NCI-H748 (cell line): ENCODE measurements around the gene FTO.

Source experiments
- DNase-seq: peaks from one replicate; lab custom pipeline; 2025; ENCODE audit not compliant: unreplicated experiment; lab: John Stamatoyannopoulos, UW

Gene FTO

GRCh38 chr16:53960050-53960812 lies 256.3 kb downstream of the FTO start:
- no peak for DNase-seq

DNA sequence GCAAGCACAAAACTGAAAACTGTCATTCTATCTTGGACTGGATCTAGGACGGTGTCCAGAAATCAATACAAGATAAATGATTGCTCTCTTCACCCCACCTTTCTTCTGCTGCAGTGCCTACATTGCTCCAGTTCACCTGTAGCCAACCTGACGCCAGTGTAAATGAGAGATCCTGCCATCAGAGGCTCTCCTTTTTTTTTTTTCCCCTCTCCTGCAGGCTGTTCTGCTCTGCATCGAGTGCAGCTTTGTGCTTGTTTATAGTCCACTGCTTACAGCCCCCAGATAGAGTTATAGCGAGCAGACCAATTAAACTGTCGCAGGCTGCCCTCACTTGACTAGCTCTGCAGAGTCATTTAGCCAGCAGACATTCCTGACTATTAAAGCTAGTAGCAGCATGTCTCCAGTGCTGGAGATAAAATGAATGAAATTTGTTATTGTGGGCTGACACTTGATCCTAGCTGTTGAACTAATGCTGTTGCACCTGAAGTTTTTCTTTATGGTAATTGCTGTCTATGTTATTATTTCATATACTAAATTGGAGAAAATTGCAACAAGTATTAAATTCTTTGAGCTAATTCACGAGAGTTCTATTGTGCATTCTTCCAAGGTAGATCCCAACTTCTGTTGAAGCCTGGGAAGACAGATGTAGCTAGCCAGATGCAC lies 257.1 kb downstream of the FTO start:
- DNase-seq: no peak

DNA sequence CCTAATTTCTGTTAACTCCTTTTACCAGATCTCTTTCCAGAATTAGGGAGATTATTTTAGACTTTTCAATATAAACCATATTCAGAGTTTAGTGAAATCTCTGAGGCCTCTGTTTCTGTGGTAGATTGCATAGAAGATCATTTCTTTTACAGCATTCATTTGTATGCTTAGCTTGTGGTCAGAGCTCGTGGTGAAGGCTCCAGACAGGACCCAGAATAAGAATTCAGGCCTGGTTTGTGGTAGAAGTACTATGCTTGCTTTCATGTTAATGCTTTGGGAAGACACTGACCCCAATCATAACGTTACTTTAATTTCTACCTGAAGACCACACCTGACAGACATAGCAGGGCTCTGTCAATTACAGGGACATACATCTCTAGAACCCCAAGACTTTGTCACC lies 258.1 kb downstream of the FTO start:
- no peak for DNase-seq

GRCh38 chr16:53964145-53964790 lies 260.3 kb downstream of the FTO start:
- DNase-seq: no peak

GRCh38 chr16:53966821-53967571 lies 263.0 kb downstream of the FTO start:
- no peak for DNase-seq

GRCh38 chr16:53967572-53967971 lies 263.6 kb downstream of the FTO start:
- no peak for DNase-seq

DNA sequence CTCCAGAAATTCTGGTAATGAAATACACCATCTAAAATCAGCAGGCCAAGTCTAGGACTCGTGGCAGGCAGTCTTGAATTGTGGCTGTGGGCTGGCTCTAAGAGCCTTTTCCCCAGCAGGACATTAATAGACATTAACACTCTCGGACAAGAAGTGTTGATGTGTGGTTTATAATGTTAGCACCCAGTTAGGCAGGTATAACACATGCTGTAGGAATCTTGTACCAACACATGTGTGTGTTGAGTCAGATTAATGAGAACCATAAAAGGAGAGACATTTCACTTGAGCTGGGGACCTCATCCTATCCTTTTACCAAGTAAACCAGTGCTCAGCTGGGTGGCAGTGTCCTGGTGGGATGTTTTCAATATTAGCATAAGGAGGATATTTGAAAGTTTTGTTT lies 264.5 kb downstream of the FTO start:
- DNase-seq: no peak

DNA sequence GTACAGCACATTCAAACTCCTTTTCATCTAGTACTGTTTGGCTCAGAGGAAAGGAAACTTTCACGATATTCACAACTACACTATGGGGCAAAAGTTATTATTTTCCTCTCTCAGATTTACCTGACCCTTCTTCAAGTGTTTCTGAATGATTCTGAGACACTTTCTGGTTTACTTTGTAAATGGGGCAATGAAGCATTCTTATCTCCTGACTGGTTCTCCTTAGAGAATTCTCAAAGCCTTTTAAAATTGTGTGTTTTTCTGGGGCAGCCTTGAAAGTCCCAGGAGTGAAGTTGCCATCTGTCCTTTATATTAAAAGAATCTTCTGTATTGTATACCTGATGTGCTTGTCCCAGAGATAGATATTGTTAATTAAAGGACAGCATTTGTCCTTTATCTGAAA lies 264.9 kb downstream of the FTO start:
- no peak for DNase-seq

DNA sequence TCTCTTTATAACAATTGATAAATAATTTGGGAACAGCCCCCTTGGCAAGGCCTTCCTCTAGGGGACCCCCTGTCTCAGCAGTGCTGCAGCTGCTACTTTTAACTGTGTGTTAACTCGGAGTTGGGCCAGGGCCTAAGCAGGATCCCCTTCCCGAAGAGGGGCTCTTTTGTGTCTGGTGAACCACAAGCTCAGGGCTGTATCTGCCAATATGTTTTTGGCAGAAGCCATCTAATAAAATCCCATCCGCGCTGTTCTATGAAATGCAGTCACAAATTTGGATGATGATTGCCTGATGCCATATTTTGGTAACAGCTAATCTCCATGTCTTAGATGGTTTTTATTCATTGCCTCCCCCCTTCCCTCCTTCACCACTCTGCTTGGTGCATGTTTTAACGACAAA lies 267.7 kb downstream of the FTO start:
- DNase-seq: no peak

DNA sequence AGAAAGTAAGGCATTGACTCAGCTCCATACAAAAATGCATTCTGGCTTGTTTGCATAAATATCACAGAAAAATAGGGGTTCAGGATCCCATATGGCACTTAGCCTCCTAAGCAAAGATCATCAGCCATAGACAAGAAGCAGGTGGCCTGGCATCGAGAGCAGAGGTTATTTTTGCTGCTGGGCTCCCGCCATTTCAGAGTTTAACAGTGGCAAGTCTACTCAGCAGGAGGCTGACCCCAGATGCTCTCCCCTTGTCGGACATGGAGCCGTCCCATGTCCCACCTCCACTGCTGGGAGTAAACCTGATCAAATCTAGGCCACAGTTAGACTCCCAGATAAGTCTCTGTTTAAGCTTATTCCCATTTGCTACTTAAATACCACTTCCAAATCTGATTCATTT lies 269.1 kb downstream of the FTO start:
- no peak for DNase-seq

- no peak for DNase-seq
These were observed 270.6 kb downstream of the FTO start for GRCh38 chr16:53974484-53975080.

DNA sequence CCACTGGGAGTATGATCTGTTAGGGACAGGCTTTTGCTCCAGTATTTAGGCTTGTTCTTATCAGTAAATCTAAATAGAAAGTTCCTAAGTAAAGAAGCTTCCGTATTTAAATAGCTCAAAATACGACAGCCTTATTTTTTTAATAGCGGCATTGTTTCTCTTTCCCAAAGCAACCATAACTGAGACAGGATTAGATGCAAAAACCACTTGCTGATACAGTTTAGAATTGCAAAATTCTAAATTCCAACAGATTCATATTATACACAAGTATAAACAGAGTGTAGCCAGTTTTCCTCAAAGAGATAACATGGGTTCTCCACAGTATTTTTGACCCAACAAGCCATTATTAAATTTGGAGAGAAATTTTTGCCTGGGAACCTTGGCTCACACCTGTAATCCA lies 276.7 kb downstream of the FTO start:
- no peak for DNase-seq

- no peak for DNase-seq
These were observed 278.7 kb downstream of the FTO start for GRCh38 chr16:53982631-53983042.

GRCh38 chr16:53984936-53985335 lies 281.0 kb downstream of the FTO start:
- DNase-seq: no peak

DNA sequence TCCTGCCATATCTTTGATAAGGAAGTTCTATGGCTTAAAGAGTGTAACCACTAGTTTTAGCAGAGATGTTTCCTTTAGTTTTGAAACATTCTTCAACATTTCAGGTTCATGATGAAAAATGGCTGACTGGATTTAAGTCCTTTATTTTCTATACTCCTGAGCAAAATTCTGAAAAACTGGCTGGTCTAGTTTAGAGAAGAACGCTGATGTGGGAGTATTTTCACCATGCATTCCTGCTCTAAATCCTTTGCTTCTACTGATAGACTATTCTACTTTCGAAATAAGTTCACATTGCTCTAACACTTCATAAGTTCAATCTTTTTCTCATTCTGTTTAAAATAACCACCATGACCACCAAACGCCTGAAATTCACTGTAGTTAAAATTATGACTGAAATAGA lies 281.9 kb downstream of the FTO start:
- DNase-seq: no peak

DNA sequence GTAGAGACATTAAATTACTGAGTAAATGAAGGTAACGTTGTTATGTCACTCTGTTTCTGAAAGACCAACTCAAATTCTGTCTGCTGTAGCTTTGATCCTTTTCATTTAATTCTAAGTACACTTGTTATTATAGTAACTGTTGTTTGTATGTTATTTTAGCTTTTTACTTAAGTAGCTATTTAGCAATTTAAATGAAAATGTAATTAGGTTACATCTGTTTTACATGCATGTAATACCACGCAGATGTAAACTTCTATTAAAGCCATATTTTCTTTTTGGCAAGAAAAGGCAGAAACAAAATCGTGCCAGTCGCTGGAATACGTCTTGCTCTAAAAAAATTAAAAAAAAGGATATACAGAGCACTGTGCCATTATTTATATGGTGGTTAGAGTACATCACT lies 282.8 kb downstream of the FTO start:
- DNase-seq: no peak

GRCh38 chr16:53988136-53988535 lies 284.2 kb downstream of the FTO start:
- DNase-seq: no peak

- DNase-seq: no peak
These were observed 285.6 kb downstream of the FTO start for GRCh38 chr16:53989597-53989996.

DNA sequence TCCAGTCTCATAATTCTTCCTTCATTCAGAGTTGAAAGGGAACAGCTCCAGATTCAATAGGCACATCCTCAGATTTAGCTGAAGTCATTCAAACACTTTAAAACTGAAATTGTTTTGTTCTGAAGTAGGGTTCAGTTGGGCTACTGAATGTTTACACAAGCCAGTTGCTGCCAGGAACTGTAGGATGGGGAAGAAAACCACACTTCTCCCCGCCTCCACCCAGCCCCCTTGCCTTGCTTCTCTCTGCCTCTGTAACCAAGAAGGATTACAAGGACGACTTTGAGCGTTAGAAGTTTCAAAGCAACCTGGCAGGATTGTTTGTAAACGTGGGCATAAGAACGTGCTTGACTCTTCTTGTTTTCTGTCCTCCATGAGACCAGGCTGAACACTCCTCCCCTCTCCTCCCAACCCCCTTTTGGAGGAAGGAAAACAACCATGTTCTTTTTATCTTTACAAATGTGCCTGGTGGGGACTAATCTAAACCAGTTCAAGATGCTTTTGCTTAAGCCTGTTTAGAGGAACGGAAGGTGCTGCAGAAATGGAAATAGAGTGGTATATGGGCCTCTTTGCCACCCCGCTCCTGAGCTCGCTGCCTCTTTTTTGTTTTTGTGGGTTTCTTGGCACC lies 287.9 kb downstream of the FTO start:
- no peak for DNase-seq

GRCh38 chr16:53995378-53995777 lies 291.4 kb downstream of the FTO start:
- no peak for DNase-seq

- no peak for DNase-seq
These were observed 293.0 kb downstream of the FTO start for GRCh38 chr16:53996961-53997360.
